HG03108 (cell line): ENCODE data around the gene PRPH2.
"Not testable (repeated sequence)": the region's sequence is repeated elsewhere in the genome, so short reads cannot be mapped to it uniquely, and the experiment has no call there.

Experiments used
- ATAC-seq: cut with Tn5 transposase; IDR thresholded peaks from one replicate; pipeline ENCODE4 v1.9.1; 2021; ENCODE audit warnings: moderate library complexity; ENCODE audit not compliant: unreplicated experiment

The PRPH2 gene

DNA sequence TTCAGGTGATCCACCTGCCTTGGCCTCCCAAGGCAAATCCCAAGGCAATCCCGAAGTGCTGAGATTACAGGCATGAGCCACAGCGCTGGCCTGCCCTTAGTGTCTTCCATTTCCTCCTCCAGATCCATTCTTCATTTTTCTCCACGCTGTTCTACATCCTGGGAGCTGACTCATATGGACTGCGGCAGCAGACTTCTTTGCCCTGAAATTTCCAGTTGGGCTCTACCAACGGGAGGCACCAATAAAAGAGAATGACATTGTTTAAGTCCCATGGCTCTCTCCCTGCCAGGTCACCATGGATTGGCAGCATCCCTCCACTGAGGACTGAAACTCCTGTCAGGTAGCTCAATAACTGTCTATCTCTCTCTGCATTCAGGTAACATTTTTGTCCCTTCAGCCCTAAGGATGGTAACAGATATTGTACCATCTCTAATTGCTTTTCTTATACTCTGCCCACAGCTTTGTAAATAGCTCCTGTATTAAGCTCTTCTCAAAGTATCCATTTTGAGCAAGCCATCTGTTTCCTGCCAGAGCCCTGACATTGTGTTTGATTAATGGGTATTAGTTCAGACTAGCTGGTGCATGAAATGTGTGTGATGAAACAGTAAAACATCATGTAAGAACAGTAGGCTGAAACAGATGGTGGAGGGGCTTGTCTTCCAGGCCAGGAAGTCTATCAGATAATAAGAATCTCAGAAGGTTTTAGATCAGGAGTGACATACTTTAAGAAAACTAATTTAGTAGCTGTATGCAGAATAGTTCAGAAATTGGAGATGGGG is 19.9 kb upstream of the PRPH2 start:
- no peak for ATAC-seq

DNA sequence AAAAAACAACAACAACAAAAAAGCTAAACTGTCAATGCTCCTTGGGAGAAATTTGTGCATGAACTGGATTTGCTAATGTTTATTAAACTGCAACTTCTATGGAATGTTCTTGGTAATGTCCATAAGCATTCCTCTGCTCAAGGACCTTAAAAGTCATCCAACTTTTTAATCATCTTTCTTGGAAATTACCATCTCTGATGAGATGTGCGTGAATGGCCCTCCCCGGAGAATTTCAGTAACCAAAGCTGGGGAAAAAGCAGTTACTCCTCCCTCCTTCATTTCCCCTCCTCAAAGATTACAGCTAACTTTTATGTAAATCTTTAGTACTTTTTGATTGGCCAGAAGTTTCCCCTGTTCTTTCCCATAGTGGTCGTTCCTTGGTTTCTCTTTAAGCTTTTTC is 18.3 kb upstream of the PRPH2 start:
- ATAC-seq, result no peak

DNA sequence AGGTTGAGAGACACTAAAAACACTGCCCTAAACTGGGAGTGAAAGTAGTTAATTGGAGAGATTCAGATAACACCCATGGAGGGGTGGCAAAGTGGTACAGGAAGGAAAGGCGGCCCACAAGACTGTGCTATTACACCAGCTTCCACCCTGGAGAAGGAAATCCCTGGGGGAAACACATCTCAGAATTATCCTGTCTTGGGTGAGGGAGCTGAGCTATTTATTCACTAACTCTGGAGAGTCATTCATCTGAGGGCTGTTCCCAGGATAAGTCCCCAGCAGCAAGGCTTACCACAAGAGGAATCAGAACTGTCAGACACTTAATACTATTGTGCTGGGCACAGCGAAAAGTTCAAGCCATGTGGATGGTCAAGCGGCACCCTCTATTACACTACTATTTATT is 13.6 kb upstream of the PRPH2 start:
- no peak for ATAC-seq

DNA sequence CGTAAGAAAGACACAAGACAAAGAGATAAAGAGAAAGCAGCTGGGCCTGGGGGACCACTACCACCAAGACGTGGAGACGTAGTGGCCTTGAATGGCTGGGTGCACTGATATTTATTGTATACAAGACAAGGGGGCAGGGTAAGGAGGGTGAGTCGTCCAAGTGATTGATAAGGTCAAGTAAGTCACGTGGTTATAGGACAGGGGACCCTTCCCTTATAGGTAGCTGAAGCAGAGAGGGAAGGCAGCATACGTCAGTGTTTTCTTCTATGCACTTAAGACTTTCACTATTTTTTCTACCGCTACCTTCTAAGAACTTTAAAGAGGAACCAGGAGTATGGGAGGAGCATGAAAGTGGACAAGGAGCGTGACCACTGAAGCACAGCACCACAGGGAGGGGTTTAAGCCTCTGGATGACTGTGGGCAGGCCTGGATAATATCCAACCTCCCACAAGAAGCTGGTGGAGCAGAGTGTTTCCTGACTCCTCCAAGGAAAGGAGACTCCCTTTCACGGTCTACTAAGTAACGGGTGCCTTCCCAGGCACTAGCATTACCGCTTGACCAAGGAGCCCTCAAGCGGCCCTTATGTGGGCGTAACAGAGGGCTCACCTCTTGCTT is 11.6 kb upstream of the PRPH2 start:
- ATAC-seq, result not testable (repeated sequence)

DNA sequence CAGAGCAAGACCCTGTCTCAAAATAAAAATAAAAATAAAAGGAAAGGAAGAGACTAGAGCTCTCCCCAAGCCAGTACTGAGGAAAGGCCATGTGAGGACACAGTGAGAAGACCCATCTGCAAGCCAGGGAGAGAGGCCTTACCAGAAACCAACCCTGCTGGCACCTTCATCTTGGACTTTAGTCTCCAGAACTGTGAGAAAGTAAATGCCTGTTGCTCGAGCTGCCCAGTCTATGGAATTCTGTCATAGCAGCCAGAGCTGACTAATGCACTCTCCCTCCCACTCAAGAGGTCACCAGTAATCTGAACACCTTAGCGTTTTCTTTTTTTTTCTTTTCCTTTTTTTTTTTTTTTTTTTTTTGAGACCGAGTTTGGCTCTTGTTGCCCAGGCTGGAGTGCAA is 7.3 kb upstream of the PRPH2 start:
- no peak for ATAC-seq

DNA sequence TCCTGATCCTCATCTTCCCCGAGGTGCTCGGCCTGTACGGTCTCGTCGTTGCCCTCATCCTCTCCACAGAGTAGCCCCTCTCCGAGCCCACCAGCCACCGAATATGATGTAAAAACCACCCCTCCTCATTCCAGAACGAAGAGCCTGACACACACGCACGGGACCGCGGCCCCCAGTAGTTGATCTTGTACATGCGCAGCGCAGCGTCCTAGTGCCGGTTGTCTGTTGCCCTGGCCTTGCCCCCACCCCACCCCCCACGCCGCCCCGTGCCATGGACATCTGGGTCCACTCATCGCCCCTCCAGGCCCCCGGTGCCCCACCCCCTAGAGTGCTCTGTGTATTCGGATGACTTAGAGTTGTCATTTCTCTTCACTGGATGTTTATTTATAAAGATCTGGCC is 5.2 kb upstream of the PRPH2 start:
- no peak for ATAC-seq

DNA sequence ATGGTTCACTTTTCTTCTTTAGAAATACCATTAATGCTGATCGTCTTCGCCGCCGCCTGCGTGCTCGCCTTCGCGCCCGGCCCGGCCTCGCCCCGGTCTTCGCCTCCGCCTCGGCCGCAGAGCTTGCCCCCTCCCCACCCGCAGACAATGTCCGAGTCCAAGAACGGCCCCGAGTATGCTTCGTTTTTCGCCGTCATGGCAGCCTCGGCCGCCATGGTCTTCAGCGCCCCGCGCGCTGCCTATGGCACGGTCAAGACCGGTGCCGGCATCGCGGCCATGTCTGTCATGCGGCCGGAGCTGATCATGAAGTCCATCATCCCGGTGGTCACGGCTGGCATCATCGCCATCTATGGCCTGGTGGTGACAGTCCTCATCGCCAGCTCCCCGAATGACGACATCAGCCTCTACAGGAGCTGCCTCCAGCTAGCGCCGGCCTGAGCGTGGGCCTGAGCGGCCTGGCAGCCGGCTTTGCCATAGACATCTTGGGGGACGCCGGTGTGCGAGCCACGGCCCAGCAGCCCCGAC is 4.8 kb upstream of the PRPH2 start:
- peak; percentile 12 for ATAC-seq

DNA sequence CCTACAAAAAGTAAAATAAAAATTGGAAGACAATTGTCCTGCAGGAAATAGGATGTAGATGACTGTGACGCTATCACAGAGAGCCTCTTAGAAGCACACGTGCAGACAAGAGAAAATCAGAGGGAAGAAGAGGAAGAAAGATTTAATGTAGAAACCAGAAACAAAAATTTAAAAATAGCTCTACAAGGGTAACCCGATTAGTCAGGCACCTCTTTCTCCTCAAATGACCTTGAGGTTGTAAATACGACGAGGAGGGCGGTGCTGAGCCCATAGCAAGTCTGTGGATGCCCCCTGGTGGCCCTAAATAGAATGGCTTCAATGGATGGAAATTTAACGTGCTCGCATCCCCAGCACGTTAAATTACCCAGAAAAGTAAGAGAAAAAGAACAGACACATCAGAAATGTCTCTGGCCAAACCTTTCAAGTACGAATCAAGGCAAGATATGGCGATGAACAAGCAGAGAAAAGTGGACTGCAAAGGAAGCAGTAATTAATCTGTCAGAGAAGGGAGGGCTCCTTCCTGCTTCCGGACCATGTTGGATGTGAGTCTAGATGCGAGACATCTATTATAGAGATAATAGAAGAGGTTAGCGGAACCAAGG is 4.2 kb upstream of the PRPH2 start:
- peak; percentile 84 for ATAC-seq

DNA sequence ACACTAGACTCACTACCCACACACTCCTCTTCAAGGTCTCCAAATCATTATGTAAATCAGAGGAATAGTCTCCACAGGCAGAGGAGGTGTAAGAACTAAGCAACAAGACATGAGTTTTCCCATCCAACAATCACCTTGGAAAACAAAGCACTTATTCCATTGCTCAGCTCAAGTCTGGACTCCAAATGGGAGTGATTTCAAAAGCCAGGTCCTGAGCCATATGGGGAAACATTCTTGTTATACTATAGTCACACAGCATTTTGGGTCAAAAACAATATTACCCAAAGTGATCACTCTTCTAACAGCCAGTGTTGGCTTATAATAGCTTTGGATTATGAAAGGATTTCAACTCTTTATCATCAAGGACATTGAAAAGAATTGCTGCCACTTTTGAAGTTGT is 3.6 kb upstream of the PRPH2 start:
- no peak for ATAC-seq

DNA sequence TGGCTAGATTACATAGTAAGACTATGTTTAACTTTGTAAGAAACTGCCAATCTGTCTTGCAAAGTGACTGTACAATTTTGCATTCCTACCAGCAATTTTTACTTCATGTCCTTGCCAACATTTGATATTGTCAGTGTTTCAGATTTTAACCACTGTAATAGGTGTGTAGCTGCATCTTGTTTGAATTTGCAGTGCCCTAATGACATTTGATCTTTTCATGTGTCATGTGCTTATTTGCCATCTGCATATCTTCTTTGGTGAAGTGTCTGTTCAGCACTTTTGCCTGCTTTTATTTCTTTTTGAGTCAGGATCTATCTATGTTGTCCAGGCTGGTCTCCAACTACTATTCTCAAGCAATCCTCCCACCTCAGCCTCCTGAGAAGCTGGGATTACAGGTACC is 2.4 kb upstream of the PRPH2 start:
- no peak for ATAC-seq

DNA sequence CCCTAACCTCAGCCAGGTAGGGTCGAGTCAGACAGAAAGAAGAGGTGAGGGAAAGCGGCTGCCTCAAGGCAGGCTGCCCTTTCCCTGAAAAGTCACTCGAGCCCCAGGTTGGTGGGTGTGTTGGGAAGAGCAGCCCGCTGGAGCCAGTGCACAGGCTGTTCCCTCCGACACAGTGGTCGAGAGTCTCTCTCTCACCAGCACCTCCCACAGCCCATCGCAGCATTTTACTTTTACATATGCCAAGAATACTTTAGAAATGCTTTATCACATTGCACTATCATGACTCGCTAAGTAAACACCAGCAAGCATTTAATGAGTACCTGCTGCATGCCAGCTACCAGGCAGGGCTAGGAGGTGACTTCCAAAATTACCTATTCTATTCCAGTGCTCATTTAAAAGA is 1.7 kb downstream of the PRPH2 start:
- ATAC-seq, result no peak

DNA sequence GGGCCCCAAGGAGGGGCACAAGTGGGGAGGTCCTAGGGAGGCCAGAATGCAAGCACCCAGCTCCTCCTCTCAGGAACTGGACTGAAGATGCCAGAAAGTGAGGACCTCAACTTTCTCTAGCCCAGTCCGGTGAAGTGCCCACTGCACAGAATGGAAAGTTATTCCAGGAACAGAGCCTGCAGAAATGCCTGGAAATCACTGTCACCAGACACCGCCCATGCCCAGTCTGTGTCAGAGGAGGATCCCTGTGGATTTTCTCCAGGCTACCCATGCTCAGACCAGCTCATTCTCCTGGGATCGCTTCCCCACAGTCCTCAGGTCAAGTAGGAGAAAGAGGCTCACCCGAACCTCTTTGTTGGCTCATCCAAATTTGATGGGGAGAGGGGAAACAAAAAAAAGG is 6.5 kb downstream of the PRPH2 start:
- no peak for ATAC-seq

DNA sequence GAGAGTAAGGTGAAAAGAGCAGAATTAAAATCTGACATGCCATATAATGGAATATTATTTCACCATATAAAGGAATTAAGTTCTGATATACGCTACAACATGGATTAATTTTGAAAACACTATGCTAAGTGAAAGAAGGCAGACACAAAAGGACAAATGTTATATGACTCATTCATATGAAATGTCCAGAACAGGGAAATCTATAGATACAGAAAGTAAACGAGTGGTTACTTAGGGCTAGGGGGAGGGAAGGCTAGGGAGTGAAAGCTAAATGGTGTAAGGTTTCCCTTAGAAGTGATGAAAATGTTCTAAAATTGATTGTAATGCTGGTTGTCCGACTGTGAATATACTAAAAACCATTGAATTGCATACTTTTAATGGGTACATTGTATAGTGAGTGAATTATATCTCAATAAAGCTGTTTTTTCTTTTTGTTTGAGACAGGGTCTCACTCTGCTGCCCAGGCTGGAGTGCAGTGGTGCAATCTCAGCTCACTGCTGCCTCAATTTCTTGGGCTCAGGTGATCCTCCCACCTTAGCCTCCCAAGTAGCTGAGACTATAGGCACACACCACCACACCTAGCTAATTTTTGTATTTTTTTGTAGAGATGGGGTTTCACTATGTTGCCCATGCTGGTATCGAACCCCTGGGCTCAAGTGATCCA is 8.2 kb downstream of the PRPH2 start:
- ATAC-seq, result no peak

DNA sequence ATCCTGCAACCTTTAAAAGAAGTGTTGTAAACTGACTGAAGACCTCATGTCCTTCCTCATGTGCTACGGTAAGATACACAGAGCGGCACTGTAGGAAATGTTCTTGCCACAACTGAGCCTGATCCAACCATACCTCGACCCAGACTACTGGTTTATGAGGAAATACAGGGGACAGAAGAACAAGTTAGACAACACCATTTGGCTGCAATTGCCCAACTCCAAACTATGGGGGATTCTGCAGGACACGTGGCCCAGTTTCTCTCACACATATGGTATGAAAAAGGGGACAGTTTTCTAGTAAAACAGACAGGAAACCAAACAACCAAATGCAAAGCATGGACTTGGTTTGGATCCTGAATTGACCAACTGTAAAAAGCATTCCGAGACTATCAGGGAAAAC is 10.5 kb downstream of the PRPH2 start:
- ATAC-seq, result no peak

DNA sequence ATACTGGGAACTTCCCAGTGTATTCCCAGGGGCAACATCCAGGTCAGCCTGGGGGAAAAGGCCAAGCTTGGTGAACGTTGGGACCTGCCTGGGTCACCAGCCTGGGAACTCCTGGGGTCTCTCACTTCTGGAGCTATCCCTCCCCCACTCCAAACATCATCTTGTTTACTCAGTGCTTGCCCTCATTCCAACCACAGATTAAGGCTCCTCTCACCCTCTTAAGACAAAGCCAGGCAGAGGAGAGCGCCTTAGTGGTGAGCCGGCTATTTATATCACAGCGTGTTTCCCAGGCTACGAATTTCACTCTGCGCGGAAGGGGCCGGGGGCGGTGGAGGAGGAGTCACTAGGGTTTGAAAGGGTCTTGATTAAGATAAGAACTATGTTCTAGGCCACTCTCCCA is 12.1 kb downstream of the PRPH2 start:
- ATAC-seq, result no peak

DNA sequence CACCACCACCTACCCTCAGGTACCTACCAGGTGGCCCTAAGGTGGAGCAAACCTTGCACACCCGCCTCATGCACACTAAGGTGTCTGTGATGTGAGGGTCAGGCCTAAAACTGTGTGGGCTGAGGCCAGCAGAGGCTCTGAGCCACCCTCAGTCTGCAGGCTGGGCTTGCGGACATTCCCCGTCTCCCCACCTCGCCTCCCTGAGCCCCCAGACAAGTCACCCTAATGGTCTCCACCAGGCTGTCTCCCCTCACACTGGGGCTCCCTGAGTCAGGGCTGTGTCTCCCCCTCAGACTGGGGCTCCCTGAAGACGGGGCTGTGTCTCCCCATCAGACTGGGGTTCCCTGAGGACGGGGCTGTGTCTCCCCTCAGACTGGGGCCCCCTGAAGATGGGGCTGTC is 12.5 kb downstream of the PRPH2 start:
- no peak for ATAC-seq

DNA sequence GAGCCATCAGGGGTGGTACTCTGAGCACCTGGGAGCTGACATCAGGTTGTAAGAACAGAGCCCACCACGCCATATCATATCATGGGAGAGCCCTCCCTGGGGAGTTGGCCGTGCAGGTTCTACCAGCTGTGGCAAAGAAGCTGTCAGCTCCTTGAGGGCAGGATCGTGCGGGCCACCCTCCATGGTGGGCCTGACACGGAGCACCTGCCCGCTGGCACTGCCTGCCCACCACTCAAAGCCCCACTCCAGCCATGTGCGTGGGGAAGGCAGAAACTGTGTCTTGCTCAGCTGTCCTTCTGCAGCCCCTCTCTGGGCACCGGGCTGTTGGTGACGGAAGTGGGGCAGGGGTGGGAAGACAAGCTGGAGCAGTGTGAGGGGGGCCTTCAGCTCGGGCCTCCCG is 14.3 kb downstream of the PRPH2 start:
- no peak for ATAC-seq

DNA sequence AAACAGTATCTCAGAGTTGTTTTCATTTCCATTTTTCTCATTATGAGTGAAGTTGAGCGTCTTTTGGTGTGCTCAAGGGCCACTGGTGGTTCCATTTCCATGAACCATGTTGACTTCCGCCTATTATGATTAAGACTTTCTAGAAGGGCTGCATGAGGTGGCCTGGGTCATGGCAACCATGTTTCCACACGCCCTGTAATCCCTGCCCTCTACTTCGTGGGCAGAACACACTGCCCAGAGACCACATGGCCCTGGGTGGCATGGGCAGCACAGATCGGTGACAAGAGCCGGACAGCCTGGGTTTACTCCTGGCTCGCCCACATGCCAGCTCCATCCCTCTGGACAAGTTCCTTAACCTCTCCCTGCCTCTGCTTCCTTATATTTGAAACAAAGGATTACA is 14.8 kb downstream of the PRPH2 start:
- no peak for ATAC-seq

DNA sequence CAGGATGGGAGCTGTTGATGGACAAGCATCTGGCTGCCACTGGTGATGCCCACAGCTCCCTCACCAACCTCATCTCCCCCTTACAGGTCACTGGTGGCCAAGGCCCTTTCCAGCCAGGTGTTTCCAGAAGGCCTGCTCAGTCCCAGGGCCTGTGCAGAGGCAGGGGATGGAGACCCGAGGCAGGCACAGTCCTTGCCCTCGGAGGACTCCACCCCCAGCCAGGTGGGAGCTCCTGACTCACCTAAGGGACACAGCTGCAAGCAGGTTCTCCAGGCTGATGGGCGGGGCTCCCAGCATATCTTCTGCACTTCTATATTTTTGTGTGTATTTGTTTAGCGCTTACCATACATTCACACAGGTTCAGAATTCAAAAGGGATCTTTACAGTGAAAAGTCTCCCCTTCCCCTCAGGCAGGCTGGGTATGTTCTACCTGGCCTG is 17.4 kb downstream of the PRPH2 start:
- no peak for ATAC-seq

DNA sequence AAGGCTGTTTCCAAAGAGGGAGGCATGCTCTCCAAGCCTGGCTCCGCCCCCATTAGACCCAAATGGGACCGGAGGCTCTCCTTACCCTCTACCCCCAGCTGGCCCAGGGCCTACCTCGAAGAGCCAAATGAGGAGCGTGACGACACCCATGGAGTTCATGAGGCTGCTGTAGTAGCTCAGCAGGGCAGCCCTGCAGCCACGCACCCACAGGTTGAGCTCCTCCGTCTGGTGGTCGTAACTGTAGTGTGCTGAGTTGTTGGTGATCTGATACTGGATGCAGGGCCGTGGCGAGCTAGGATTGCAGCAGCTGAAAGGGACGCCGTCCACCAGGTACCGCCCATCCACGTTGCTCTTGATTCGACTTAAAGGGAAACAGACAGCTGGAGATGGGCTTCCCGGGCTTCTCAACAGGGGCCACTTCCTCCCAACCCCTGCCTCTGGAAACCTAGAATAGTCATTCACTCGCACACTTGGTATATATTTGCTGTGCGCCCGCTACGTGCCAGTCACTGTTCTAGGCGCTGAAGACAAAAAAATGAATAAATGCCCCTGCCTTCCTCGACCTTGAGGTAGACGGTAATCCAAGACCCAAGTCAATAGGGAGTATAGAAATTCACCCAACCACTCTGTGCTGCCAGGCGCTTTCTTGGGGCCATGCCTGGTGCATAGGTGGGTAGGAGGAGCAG is 18.0 kb downstream of the PRPH2 start:
- ATAC-seq, result no peak

DNA sequence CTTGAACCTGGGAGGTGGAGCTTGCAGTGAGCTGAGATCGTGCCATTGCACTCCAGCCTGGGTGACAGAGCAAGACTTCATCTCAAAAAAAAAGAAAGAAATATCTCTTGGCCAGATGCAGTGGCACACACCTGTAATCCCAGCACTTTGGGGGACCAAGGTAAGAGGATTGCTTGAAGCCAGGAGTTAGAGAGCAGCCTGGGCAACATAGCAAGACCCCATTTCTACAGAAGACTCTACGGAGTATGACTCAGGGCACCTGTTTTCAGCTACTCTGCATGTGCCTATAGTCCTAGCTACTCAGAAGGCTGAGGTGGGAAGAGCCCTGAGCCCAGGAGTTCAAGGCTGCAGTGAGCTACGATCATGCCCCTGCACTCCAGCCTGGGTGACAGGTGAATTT is 19.6 kb downstream of the PRPH2 start:
- ATAC-seq, result not testable (repeated sequence)
